ENCODE data around the gene EPB41L2. TPM values are rescaled to one million over a fixed set of nuclear protein-coding genes. Genes with fewer than 3 reads are reported as not detected.

Gene EPB41L2
- total RNA-seq, 1 donor = 47.4 TPM

GRCh38 chr6:131048459-131048858, 14.6 kb downstream of the EPB41L2 start:
- peaks cover 57% of the 10 kb centered on the region for H3K79me2 ChIP-seq (ENCODE audit: insufficient read depth, low read length)
- TF ChIP-seq CTCF (IDR thresholded peaks at IDR 0.05; ENCODE audit: extremely low read depth, low read depth, low read length) = no peak
- no peaks in the 10 kb centered on the region for H3K36me3 ChIP-seq (ENCODE audit: insufficient read depth, low read length)
- DNase-seq (ENCODE audit: insufficient read length, low spot score, missing footprints) = no peak
- no peak overlapping the region for H3K4me3 ChIP-seq (ENCODE audit: insufficient read depth, low read length)
- H3K27me3 ChIP-seq (ENCODE audit: insufficient read depth, low read length) = no peaks in the 10 kb centered on the region
- no peak overlapping the region for H3K4me2 ChIP-seq (ENCODE audit: insufficient read depth, low read length)
- no peak overlapping the region for H2AFZ ChIP-seq (ENCODE audit: low read length)
- peaks cover 1% of the 10 kb centered on the region for H3K9me3 ChIP-seq (ENCODE audit: low read depth, low read length)
- H3K27ac ChIP-seq (ENCODE audit: low read depth, low read length) = no peak overlapping the region
- peaks cover 19% of the 10 kb centered on the region for H3K4me1 ChIP-seq (ENCODE audit: insufficient read depth, low read length)
- H4K20me1 ChIP-seq (ENCODE audit: insufficient read depth, low read length) = no peaks in the 10 kb centered on the region

- no peaks in the 10 kb centered on the region for H3K9me3 ChIP-seq (ENCODE audit: low read depth, low read length)
- H3K27ac ChIP-seq (ENCODE audit: low read depth, low read length) = no peak overlapping the region
- H3K4me2 ChIP-seq (ENCODE audit: insufficient read depth, low read length) = no peak overlapping the region
- H3K36me3 ChIP-seq (ENCODE audit: insufficient read depth, low read length) = no peaks in the 10 kb centered on the region
- DNase-seq (ENCODE audit: insufficient read length, low spot score, missing footprints) = no peak
- H2AFZ ChIP-seq (ENCODE audit: low read length) = no peak overlapping the region
- no peaks in the 10 kb centered on the region for H3K27me3 ChIP-seq (ENCODE audit: insufficient read depth, low read length)
- H3K79me2 ChIP-seq (ENCODE audit: insufficient read depth, low read length) = peaks cover 66% of the 10 kb centered on the region
- no peak for TF ChIP-seq CTCF (IDR thresholded peaks at IDR 0.05; ENCODE audit: extremely low read depth, low read depth, low read length)
- no peak overlapping the region for H3K4me3 ChIP-seq (ENCODE audit: insufficient read depth, low read length)
- peaks cover 27% of the 10 kb centered on the region for H3K4me1 ChIP-seq (ENCODE audit: insufficient read depth, low read length)
- no peaks in the 10 kb centered on the region for H4K20me1 ChIP-seq (ENCODE audit: insufficient read depth, low read length)
Measured at GRCh38 chr6:131045139-131045538, 17.9 kb downstream of the EPB41L2 start.

GRCh38 chr6:131043902-131044447, 19.1 kb downstream of the EPB41L2 start:
- H4K20me1 ChIP-seq (ENCODE audit: insufficient read depth, low read length) = no peaks in the 10 kb centered on the region
- no peak for TF ChIP-seq CTCF (IDR thresholded peaks at IDR 0.05; ENCODE audit: extremely low read depth, low read depth, low read length)

GRCh38 chr6:131042664-131043063, 20.4 kb downstream of the EPB41L2 start:
- H3K27ac ChIP-seq (ENCODE audit: low read depth, low read length) = peak overlapping the region; percentile 31
- peak; percentile 17 for DNase-seq (ENCODE audit: insufficient read length, low spot score, missing footprints)
- H3K79me2 ChIP-seq (ENCODE audit: insufficient read depth, low read length) = peaks cover 58% of the 10 kb centered on the region

More at GRCh38 chr6:131043902-131044447, 19.1 kb downstream of the EPB41L2 start:
- Histone ChIP-seq H3K4me2 (ENCODE audit: insufficient read depth, low read length) (no peak overlapping the region), H3K27me3 (ENCODE audit: insufficient read depth, low read length) (no peaks in the 10 kb centered on the region), H3K36me3 (ENCODE audit: insufficient read depth, low read length) (no peaks in the 10 kb centered on the region), H3K4me3 (ENCODE audit: insufficient read depth, low read length) (no peak overlapping the region), H3K4me1 (ENCODE audit: insufficient read depth, low read length) (peaks cover 23% of the 10 kb centered on the region), H3K79me2 (ENCODE audit: insufficient read depth, low read length) (peaks cover 65% of the 10 kb centered on the region), H3K27ac (ENCODE audit: low read depth, low read length) (no peak overlapping the region), H3K9me3 (ENCODE audit: low read depth, low read length) (no peaks in the 10 kb centered on the region), H2AFZ (ENCODE audit: low read length) (no peak overlapping the region)
- DNase-seq (ENCODE audit: insufficient read length, low spot score, missing footprints) = no peak

More at GRCh38 chr6:131042664-131043063, 20.4 kb downstream of the EPB41L2 start:
- H3K27me3 ChIP-seq (ENCODE audit: insufficient read depth, low read length) = no peaks in the 10 kb centered on the region
- no peaks in the 10 kb centered on the region for H3K36me3 ChIP-seq (ENCODE audit: insufficient read depth, low read length)
- peaks cover 33% of the 10 kb centered on the region for H3K4me1 ChIP-seq (ENCODE audit: insufficient read depth, low read length)
- H3K4me2 ChIP-seq (ENCODE audit: insufficient read depth, low read length) = peak overlapping the region; percentile 20
- H3K4me3 ChIP-seq (ENCODE audit: insufficient read depth, low read length) = no peak overlapping the region
- no peak overlapping the region for H2AFZ ChIP-seq (ENCODE audit: low read length)
- no peak for TF ChIP-seq CTCF (IDR thresholded peaks at IDR 0.05; ENCODE audit: extremely low read depth, low read depth, low read length)
- H3K9me3 ChIP-seq (ENCODE audit: low read depth, low read length) = no peaks in the 10 kb centered on the region
- no peaks in the 10 kb centered on the region for H4K20me1 ChIP-seq (ENCODE audit: insufficient read depth, low read length)

Data from osteoblast (primary cell).